Measurements from ENCODE around the gene SAV1. TPM values are rescaled to one million over a fixed set of nuclear protein-coding genes. Genes with fewer than 3 reads are reported as not detected.

SAV1 gene
- total RNA-seq, 1 donor from 2014 or later, result 61.6 TPM

DNA sequence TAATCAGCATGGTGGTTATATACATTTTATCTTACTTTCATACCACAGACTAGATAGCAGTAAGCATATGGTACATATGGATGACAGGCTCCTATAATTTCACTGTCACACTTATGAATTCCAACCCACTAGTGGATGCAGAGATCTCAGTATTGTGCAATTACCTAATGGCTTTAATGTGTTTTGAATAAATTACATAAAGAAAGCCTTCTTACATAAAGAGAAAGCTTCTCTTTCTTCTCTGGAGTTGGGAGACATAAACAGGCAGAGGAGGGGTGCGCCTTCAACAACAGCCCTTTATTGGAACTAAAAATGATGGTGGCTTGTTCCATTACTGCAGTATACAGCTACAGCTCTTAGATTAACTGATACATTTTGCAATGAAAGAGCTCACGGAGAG, 52.6 kb downstream of the SAV1 start:
- DNase-seq (ENCODE audit: low spot score), result no peak
- ATAC-seq, result peak; percentile 52
- intact Hi-C loops (cut with DNase I), result loop anchor here (10.0 kb wide), 2 partner anchors 71 to 159 kb away; no protein-coding TSS in a partner anchor

GRCh38 chr14:50615056-50615455, 53.0 kb downstream of the SAV1 start:
- intact Hi-C loops (cut with DNase I), result loop anchor here (10.0 kb wide), 2 partner anchors 70 to 160 kb away; no protein-coding TSS in a partner anchor
- DNase-seq (ENCODE audit: low spot score), result no peak
- ATAC-seq, result no peak

GRCh38 chr14:50612806-50613205, 55.3 kb downstream of the SAV1 start:
- ATAC-seq (no peak), DNase-seq (ENCODE audit: low spot score) (no peak)
- intact Hi-C loops (cut with DNase I), result loop anchor here (10.0 kb wide), 2 partner anchors 68 to 162 kb away; no protein-coding TSS in a partner anchor

GRCh38 chr14:50610465-50610864, 57.6 kb downstream of the SAV1 start:
- no peak for ATAC-seq
- intact Hi-C loops (cut with DNase I), result loop anchor here (10.0 kb wide), 2 partner anchors 66 to 164 kb away; no protein-coding TSS in a partner anchor
- DNase-seq (ENCODE audit: low spot score), result no peak

GRCh38 chr14:50608302-50608851, 59.7 kb downstream of the SAV1 start:
- DNase-seq (ENCODE audit: low spot score) (no peak), ATAC-seq (peak; percentile 60)
- intact Hi-C loops (cut with DNase I), result no loop called here

GRCh38 chr14:50607761-50608160, 60.3 kb downstream of the SAV1 start:
- no peak for ATAC-seq
- no peak for DNase-seq (ENCODE audit: low spot score)
- intact Hi-C loops (cut with DNase I), result no loop called here

DNA sequence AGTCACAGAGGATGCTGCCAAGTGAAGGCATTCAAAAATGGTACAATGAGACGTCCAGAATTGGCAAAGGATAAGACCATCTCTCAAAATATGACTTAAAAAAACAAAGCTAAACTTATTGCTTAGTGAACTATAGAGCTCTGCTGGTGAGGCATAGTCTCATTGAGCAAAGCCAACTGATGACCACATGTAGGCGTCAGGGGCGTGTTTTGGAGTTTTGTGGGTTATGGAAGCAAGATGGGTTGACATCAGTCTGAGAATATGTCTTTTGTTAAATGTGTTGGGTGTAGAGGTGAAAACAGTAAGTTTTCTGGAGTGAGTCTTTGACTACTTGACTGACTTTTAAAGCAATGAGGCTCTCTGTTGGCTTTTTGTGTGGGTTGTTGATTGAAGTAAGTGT, 60.9 kb downstream of the SAV1 start:
- DNase-seq (ENCODE audit: low spot score) (no peak), ATAC-seq (no peak)
- intact Hi-C loops (cut with DNase I), result no loop called here

DNA sequence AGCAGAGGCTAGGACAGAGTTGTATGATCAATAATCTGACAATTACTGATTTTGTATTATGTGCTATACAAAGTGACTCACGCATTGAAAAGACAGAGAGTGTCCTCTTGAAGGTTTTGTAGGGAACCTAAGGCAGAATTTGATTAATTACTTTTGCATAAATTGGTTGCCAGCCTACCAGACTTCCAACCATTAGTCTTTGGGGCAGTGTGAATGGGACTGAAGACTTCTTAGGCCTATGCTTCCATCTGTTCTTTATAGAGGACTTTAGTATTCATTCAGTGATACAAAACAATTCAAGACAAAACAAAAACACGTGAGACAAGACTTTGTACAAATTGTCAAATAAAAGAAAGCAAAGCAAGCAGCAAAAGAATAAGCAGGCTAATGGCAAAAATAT, 61.6 kb downstream of the SAV1 start:
- no peak for DNase-seq (ENCODE audit: low spot score)
- intact Hi-C loops (cut with DNase I), result no loop called here
- no peak for ATAC-seq

GRCh38 chr14:50605766-50606165, 62.3 kb downstream of the SAV1 start:
- intact Hi-C loops (cut with DNase I), result no loop called here
- DNase-seq (ENCODE audit: low spot score) (no peak), ATAC-seq (no peak)

GRCh38 chr14:50603565-50603964, 64.5 kb downstream of the SAV1 start:
- DNase-seq (ENCODE audit: low spot score) (no peak), ATAC-seq (no peak)
- intact Hi-C loops (cut with DNase I), result no loop called here

- ATAC-seq (no peak), DNase-seq (ENCODE audit: low spot score) (no peak)
- intact Hi-C loops (cut with DNase I), result no loop called here
Observed at GRCh38 chr14:50602035-50602434, 66.1 kb downstream of the SAV1 start.

DNA sequence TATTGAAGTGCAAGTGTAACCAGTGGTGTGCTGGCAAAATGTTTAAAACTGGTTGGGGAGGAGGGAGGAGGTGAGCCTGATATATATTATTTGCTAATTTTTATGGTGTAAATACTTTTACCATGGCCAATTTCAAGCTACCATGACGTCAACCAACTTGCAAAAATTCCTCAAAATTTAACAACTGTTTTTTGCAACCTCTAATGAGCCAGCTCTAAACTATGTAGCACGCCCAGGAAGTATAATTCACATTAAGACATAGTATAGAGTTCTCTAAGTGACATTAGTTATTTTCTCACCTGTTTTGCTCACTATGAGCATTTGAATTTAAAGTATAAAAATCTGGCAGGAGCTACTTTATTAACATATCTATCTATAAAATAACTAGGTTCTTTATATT, 66.7 kb downstream of the SAV1 start:
- DNase-seq (ENCODE audit: low spot score) (no peak), ATAC-seq (no peak)
- intact Hi-C loops (cut with DNase I), result no loop called here

DNA sequence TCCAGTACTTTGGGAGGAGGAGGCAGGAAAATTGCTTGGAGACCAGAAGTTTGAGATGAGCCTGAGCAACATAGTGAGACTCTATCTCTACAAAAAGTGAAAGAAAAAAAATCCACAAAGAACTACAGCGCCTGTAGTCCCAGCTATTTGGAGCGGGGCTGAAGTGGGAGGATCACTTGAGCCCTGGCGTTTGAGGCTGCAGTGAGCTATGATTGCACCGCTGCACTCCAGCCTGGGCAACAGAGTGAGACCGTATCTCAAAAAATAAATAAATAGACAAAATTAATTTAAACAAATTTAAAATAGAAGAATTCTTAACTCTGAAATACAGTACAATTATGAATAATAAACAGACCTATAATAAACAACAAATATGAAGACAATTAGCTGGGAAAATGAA, 67.3 kb downstream of the SAV1 start:
- intact Hi-C loops (cut with DNase I), result no loop called here
- ATAC-seq, result peak; percentile 38
- DNase-seq (ENCODE audit: low spot score), result no peak

DNA sequence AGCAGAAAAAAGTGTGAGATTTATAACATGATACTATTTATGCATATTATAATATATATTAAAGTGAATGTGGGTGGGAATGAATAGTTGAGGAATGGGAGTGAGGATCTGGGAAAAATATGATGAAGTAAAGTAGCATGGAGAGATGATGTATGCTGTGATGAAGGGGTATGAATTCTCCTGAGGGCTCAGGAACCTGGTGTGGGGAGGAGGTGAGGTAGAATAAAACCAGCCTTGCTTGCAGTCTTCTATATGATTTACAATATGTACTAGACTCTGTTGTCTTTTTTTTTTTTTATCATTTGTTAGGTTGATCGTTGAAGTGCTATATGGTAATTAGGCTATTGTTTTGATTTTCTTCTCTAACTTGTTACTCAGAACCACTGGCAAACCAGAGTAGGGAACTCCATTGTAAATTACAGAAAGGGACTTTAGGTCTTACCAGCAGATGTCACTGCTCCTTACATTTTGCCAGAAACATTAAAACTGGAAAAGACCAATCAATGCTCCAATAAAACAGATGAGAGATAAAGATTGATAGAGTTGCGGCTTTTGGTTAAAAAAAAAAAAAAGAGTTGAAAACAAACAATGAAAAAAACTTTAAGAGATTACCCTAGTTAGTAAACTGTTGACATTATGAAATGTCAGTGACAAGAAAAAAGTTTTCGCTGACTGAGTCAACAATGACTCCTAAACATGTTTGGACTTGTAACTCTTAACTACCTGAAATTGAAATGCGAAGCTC, 68.2 kb downstream of the SAV1 start:
- intact Hi-C loops (cut with DNase I), result no loop called here
- DNase-seq (ENCODE audit: low spot score), result no peak
- ATAC-seq, result peak; percentile 74

- ATAC-seq, result no peak
- DNase-seq (ENCODE audit: low spot score), result no peak
- intact Hi-C loops (cut with DNase I), result no loop called here
Observed at GRCh38 chr14:50598765-50599164, 69.3 kb downstream of the SAV1 start.

- intact Hi-C loops (cut with DNase I), result no loop called here
- no peak for DNase-seq (ENCODE audit: low spot score)
- no peak for ATAC-seq
Observed at GRCh38 chr14:50594577-50595316, 73.4 kb downstream of the SAV1 start.

GRCh38 chr14:50590464-50590863, 77.6 kb downstream of the SAV1 start:
- no peak for DNase-seq (ENCODE audit: low spot score)
- ATAC-seq, result no peak
- intact Hi-C loops (cut with DNase I), result no loop called here

Measured in sciatic nerve (tissue), 2 donors.